Measurements from ENCODE around the gene HSD17B1. TPM values are rescaled to one million over a fixed set of nuclear protein-coding genes. Genes with fewer than 3 reads are reported as not detected.

Gene HSD17B1
- total RNA-seq, 1 donor from 2014 or later: 1.4 TPM

DNA sequence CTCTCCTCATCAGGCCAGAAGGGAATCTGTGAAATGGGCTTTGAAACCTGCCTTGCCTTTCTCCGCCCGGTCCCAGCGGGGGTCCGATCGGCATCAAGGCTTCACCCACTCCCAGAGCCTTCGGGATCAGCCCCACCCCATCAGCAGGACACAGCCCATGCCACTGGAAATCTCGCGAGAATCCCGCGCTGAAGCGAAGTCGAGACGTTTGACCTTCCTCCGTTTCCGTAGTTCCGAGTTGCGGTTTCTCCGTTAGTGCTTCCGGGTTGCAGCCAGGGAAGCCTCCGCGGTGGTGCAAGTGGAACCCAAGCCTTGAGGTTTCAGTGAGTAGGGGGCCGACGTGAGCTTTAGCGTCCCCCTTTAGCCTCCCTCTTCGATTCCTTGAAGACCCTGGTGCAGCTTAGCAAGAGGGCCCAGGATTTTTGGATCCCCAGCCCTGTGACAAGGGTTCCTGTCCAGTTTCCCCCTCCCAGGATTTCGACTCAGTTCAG is 9.2 kb downstream of the HSD17B1 start, which contains the start of gene COASY:
Gene COASY (plus strand): TSS at position 252 of the 491 bp plus-strand sequence. CDS start 475 bp downstream, outside the sequence.
- H3K4me1 Mint-ChIP-seq (ENCODE audit: unreplicated experiment): peaks cover 38% of the 10 kb centered on the region
- H3K27ac Mint-ChIP-seq (ENCODE audit: unreplicated experiment): peak within 1 kb of the TSS; percentile 96
- no peaks in the 10 kb centered on the region for H3K27me3 Mint-ChIP-seq (ENCODE audit: unreplicated experiment)
- H3K4me3 Mint-ChIP-seq (ENCODE audit: unreplicated experiment): peak within 1 kb of the TSS; percentile 88
- no peaks in the 10 kb centered on the region for H3K9me3 Mint-ChIP-seq (ENCODE audit: unreplicated experiment)
- no peaks in the 10 kb centered on the region for H3K36me3 Mint-ChIP-seq (ENCODE audit: unreplicated experiment)
- DNase-seq (ENCODE audit: extremely low spot score, unreplicated experiment): peak; percentile 98
- TF ChIP-seq, protein P1, sequence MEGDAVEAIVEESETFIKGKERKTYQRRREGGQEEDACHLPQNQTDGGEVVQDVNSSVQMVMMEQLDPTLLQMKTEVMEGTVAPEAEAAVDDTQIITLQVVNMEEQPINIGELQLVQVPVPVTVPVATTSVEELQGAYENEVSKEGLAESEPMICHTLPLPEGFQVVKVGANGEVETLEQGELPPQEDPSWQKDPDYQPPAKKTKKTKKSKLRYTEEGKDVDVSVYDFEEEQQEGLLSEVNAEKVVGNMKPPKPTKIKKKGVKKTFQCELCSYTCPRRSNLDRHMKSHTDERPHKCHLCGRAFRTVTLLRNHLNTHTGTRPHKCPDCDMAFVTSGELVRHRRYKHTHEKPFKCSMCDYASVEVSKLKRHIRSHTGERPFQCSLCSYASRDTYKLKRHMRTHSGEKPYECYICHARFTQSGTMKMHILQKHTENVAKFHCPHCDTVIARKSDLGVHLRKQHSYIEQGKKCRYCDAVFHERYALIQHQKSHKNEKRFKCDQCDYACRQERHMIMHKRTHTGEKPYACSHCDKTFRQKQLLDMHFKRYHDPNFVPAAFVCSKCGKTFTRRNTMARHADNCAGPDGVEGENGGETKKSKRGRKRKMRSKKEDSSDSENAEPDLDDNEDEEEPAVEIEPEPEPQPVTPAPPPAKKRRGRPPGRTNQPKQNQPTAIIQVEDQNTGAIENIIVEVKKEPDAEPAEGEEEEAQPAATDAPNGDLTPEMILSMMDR (IDR thresholded peaks at IDR 0.05): no peak

DNA sequence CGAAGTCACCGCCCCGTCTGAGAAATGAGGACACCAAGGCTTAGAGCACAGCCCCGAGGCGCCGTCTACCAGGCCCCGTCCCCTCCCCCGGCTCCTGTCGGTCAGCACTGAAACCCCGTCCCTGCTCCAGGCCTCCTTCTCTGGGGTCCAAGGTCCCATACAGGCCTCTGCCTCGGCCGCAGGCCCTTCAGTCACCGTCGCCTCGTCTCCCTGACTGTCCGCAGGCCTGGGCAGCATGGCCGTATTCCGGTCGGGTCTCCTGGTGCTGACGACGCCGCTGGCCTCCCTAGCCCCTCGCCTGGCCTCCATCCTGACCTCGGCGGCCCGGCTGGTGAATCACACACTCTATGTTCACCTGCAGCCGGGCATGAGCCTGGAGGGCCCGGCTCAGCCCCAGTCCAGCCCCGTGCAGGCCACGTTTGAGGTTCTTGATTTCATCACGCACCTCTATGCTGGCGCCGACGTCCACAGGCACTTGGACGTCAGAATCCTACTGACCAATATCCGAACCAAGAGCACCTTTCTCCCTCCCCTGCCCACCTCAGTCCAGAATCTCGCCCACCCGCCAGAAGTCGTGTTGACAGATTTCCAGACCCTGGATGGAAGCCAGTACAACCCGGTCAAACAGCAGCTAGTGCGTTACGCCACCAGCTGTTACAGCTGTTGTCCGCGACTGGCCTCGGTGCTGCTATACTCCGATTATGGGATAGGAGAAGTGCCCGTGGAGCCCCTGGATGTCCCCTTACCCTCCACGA is 9.8 kb downstream of the HSD17B1 start:
- Mint-ChIP-seq H3K27me3 (ENCODE audit: unreplicated experiment) (no peaks in the 10 kb centered on the region), H3K9me3 (ENCODE audit: unreplicated experiment) (no peaks in the 10 kb centered on the region), H3K36me3 (ENCODE audit: unreplicated experiment) (no peaks in the 10 kb centered on the region), H3K27ac (ENCODE audit: unreplicated experiment) (peak overlapping the region; percentile 96), H3K4me3 (ENCODE audit: unreplicated experiment) (peak overlapping the region; percentile 88), H3K4me1 (ENCODE audit: unreplicated experiment) (peaks cover 39% of the 10 kb centered on the region)
- DNase-seq (ENCODE audit: extremely low spot score, unreplicated experiment): no peak
- TF ChIP-seq, protein P1 (IDR thresholded peaks at IDR 0.05): no peak

DNA sequence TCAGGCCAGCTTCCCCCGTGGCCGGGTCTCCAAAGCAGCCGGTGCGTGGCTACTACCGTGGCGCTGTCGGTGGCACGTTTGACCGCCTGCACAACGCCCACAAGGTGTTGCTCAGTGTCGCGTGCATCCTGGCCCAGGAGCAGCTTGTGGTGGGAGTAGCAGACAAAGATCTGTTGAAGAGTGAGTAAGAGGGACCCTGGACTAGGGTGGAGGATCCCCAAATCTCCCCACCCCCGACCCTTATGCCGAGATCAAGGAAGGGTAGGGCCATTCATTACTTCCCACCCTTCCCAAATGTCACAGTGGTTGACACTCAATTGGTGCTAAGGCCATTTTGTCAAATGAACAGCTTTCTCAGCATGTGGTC is 10.4 kb downstream of the HSD17B1 start:
- TF ChIP-seq, protein P1 (IDR thresholded peaks at IDR 0.05): no peak
- DNase-seq (ENCODE audit: extremely low spot score, unreplicated experiment): no peak
- peak overlapping the region; percentile 88 for H3K4me3 Mint-ChIP-seq (ENCODE audit: unreplicated experiment)

DNA sequence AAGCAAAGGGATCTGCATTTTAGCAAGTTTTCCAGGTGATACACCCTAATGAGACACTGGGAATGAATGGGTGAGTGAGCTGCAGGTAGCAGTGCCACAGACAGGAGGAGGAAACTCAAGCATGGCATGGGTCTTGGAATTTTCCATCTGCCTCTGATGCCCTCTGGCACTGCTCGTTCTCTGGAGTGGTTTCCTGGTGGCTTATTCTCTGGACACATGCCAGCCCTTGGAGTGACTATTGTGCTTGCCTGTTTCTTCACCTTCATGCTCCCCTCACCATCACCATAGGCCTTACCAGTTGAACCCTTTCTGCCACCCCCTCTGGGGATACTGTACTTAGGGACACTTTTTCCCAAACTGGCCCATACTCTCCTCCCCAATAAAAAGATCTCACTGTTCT is 10.8 kb downstream of the HSD17B1 start:
- H3K4me3 Mint-ChIP-seq (ENCODE audit: unreplicated experiment): peak overlapping the region; percentile 88
- peaks cover 43% of the 10 kb centered on the region for H3K4me1 Mint-ChIP-seq (ENCODE audit: unreplicated experiment)
- H3K27me3 Mint-ChIP-seq (ENCODE audit: unreplicated experiment): no peaks in the 10 kb centered on the region
- TF ChIP-seq, protein P1 (IDR thresholded peaks at IDR 0.05): no peak
- DNase-seq (ENCODE audit: extremely low spot score, unreplicated experiment): no peak
- H3K9me3 Mint-ChIP-seq (ENCODE audit: unreplicated experiment): no peaks in the 10 kb centered on the region
- H3K36me3 Mint-ChIP-seq (ENCODE audit: unreplicated experiment): peaks cover 2% of the 10 kb centered on the region
- peak overlapping the region; percentile 65 for H3K27ac Mint-ChIP-seq (ENCODE audit: unreplicated experiment)

More for the DNA sequence above, 10.4 kb downstream of the HSD17B1 start:
- peak overlapping the region; percentile 27 for H3K27ac Mint-ChIP-seq (ENCODE audit: unreplicated experiment)
- H3K9me3 Mint-ChIP-seq (ENCODE audit: unreplicated experiment): no peaks in the 10 kb centered on the region
- peaks cover 2% of the 10 kb centered on the region for H3K36me3 Mint-ChIP-seq (ENCODE audit: unreplicated experiment)
- H3K4me1 Mint-ChIP-seq (ENCODE audit: unreplicated experiment): peaks cover 43% of the 10 kb centered on the region
- H3K27me3 Mint-ChIP-seq (ENCODE audit: unreplicated experiment): no peaks in the 10 kb centered on the region

DNA sequence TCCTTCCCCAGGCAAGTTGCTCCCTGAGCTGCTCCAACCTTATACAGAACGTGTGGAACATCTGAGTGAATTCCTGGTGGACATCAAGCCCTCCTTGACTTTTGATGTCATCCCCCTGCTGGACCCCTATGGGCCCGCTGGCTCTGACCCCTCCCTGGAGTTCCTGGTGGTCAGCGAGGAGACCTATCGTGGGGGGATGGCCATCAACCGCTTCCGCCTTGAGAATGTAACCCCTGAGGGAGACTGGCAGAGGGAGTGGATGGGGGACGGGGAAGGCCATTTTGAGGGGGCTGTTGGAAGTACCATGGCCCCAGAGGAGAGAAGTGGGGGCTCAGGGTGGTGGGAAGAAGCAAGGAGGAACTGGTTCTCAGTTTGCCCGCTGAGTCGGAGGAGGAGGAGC is 11.2 kb downstream of the HSD17B1 start:
- Mint-ChIP-seq H3K27ac (ENCODE audit: unreplicated experiment) (peak overlapping the region; percentile 65), H3K9me3 (ENCODE audit: unreplicated experiment) (no peaks in the 10 kb centered on the region), H3K4me3 (ENCODE audit: unreplicated experiment) (peak overlapping the region; percentile 88), H3K4me1 (ENCODE audit: unreplicated experiment) (peaks cover 43% of the 10 kb centered on the region), H3K36me3 (ENCODE audit: unreplicated experiment) (peaks cover 2% of the 10 kb centered on the region), H3K27me3 (ENCODE audit: unreplicated experiment) (no peaks in the 10 kb centered on the region)
- TF ChIP-seq, protein P1 (IDR thresholded peaks at IDR 0.05): no peak
- DNase-seq (ENCODE audit: extremely low spot score, unreplicated experiment): no peak
